Measurements from ENCODE around the gene TBC1D1.

TBC1D1 gene

GRCh38 chr4:37890801-37891259, at the start of gene TBC1D1:
TSS of gene TBC1D1 (plus strand) at chr4:37891084. CDS start at chr4:37902096, 11,012 bp downstream.
- H3K4me3 ChIP-seq (replicated peaks; ENCODE audit: low read depth, low read length): peak within 1 kb of the TSS; percentile 71
- H3K36me3 ChIP-seq (ENCODE audit: control insufficient read depth, insufficient read depth, low read length): no peaks in the 10 kb centered on the region
- DNase-seq (ENCODE audit: extremely low read depth, insufficient read length): peak; percentile 73
- no peaks in the 10 kb centered on the region for H3K27me3 ChIP-seq (replicated peaks; ENCODE audit: control insufficient read depth, insufficient read depth, low read length)
- no peak for TF ChIP-seq CTCF (IDR thresholded peaks at IDR 0.05; ENCODE audit: insufficient read depth, low read length, poor library complexity, severe bottlenecking)

- peaks cover 15% of the 10 kb centered on the region for H3K36me3 ChIP-seq (ENCODE audit: control insufficient read depth, insufficient read depth, low read length)
- no peak for TF ChIP-seq CTCF (IDR thresholded peaks at IDR 0.05; ENCODE audit: insufficient read depth, low read length, poor library complexity, severe bottlenecking)
Measured at GRCh38 chr4:37844204-37844603, 46.7 kb upstream of the TBC1D1 start.

GRCh38 chr4:37845201-37845600, 45.7 kb upstream of the TBC1D1 start:
- no peak overlapping the region for H3K4me3 ChIP-seq (replicated peaks; ENCODE audit: low read depth, low read length)
- H3K27me3 ChIP-seq (replicated peaks; ENCODE audit: control insufficient read depth, insufficient read depth, low read length): no peaks in the 10 kb centered on the region
- TF ChIP-seq CTCF (IDR thresholded peaks at IDR 0.05; ENCODE audit: insufficient read depth, low read length, poor library complexity, severe bottlenecking): no peak
- H3K36me3 ChIP-seq (ENCODE audit: control insufficient read depth, insufficient read depth, low read length): peaks cover 15% of the 10 kb centered on the region
- no peak for DNase-seq (ENCODE audit: extremely low read depth, insufficient read length)

More at GRCh38 chr4:37844204-37844603, 46.7 kb upstream of the TBC1D1 start:
- no peak overlapping the region for H3K4me3 ChIP-seq (replicated peaks; ENCODE audit: low read depth, low read length)
- no peaks in the 10 kb centered on the region for H3K27me3 ChIP-seq (replicated peaks; ENCODE audit: control insufficient read depth, insufficient read depth, low read length)
- no peak for DNase-seq (ENCODE audit: extremely low read depth, insufficient read length)

- H3K4me3 ChIP-seq (replicated peaks; ENCODE audit: low read depth, low read length): no peak overlapping the region
- peaks cover 10% of the 10 kb centered on the region for H3K36me3 ChIP-seq (ENCODE audit: control insufficient read depth, insufficient read depth, low read length)
- TF ChIP-seq CTCF (IDR thresholded peaks at IDR 0.05; ENCODE audit: insufficient read depth, low read length, poor library complexity, severe bottlenecking): no peak
- H3K27me3 ChIP-seq (replicated peaks; ENCODE audit: control insufficient read depth, insufficient read depth, low read length): no peaks in the 10 kb centered on the region
- DNase-seq (ENCODE audit: extremely low read depth, insufficient read length): no peak
Measured at GRCh38 chr4:37847311-37847884, 43.5 kb upstream of the TBC1D1 start.

GRCh38 chr4:37852376-37852775, 38.5 kb upstream of the TBC1D1 start:
- no peak for DNase-seq (ENCODE audit: extremely low read depth, insufficient read length)
- no peak overlapping the region for H3K4me3 ChIP-seq (replicated peaks; ENCODE audit: low read depth, low read length)
- no peaks in the 10 kb centered on the region for H3K27me3 ChIP-seq (replicated peaks; ENCODE audit: control insufficient read depth, insufficient read depth, low read length)
- peaks cover 7% of the 10 kb centered on the region for H3K36me3 ChIP-seq (ENCODE audit: control insufficient read depth, insufficient read depth, low read length)
- TF ChIP-seq CTCF (IDR thresholded peaks at IDR 0.05; ENCODE audit: insufficient read depth, low read length, poor library complexity, severe bottlenecking): no peak

- no peaks in the 10 kb centered on the region for H3K27me3 ChIP-seq (replicated peaks; ENCODE audit: control insufficient read depth, insufficient read depth, low read length)
- H3K36me3 ChIP-seq (ENCODE audit: control insufficient read depth, insufficient read depth, low read length): peaks cover 4% of the 10 kb centered on the region
- DNase-seq (ENCODE audit: extremely low read depth, insufficient read length): no peak
- H3K4me3 ChIP-seq (replicated peaks; ENCODE audit: low read depth, low read length): no peak overlapping the region
- no peak for TF ChIP-seq CTCF (IDR thresholded peaks at IDR 0.05; ENCODE audit: insufficient read depth, low read length, poor library complexity, severe bottlenecking)
Measured at GRCh38 chr4:37858112-37858511, 32.8 kb upstream of the TBC1D1 start.
